BJ (cell line): ENCODE data around the gene IGFBPL1. TPM values are rescaled to one million over a fixed set of nuclear protein-coding genes. Genes with fewer than 3 reads are reported as not detected.

Experiments used
- CTCF ChIA-PET: fragments of 350-600 bp; formaldehyde crosslinking; extraction: SDS; loops from one replicate; lab custom pipeline; 2021; ENCODE audit warnings: antibody characterized with exemption, inconsistent platforms; lab: Yijun Ruan, JAX
- POLR2A ChIA-PET: fragments of 300-600 bp; sonication (Branson Sonifier 250); formaldehyde crosslinking; extraction: SDS; loops from one replicate; lab custom pipeline; 2021; ENCODE audit warnings: antibody characterized with exemption; lab: Charles Lee
- DNase-seq: peaks from one replicate; pipeline ENCODE4 v3.0.0-alpha.2; 2011; ENCODE audit warnings: low read depth
- H3K27me3 ChIP-seq: 2 replicates; pipeline ENCODE4 v1.6.0; 2011; ENCODE audit warnings: low read length; ENCODE audit not compliant: control insufficient read depth, insufficient read depth
- H3K36me3 ChIP-seq: 2 replicates; pipeline ENCODE4 v1.5.1; 2011; ENCODE audit warnings: low read length; ENCODE audit not compliant: control insufficient read depth, insufficient read depth
- H3K4me3 ChIP-seq: 2 replicates; pipeline ENCODE4 v1.5.1; 2011; ENCODE audit warnings: low read depth, mild to moderate bottlenecking, control low read depth, low read length
- polyA plus RNA-seq: library from polyadenylated mRNA; depleted of rRNA; stranded (reverse); fragments of >200 nt; gene quantifications from 2 replicates; pipeline ENCODE4 v1.2.3, GENCODE V29; 2011
- TF ChIP-seq, protein P1 (sequence below): IDR thresholded peaks from 2 replicates; pipeline ENCODE4 v1.5.1; 2011; ENCODE audit warnings: low read depth, mild to moderate bottlenecking, control low read depth, inconsistent platforms, low read length, moderate library complexity; ENCODE audit not compliant: insufficient read depth

Gene IGFBPL1
- polyA plus RNA-seq, 1 experiment = 0.37 TPM

DNA sequence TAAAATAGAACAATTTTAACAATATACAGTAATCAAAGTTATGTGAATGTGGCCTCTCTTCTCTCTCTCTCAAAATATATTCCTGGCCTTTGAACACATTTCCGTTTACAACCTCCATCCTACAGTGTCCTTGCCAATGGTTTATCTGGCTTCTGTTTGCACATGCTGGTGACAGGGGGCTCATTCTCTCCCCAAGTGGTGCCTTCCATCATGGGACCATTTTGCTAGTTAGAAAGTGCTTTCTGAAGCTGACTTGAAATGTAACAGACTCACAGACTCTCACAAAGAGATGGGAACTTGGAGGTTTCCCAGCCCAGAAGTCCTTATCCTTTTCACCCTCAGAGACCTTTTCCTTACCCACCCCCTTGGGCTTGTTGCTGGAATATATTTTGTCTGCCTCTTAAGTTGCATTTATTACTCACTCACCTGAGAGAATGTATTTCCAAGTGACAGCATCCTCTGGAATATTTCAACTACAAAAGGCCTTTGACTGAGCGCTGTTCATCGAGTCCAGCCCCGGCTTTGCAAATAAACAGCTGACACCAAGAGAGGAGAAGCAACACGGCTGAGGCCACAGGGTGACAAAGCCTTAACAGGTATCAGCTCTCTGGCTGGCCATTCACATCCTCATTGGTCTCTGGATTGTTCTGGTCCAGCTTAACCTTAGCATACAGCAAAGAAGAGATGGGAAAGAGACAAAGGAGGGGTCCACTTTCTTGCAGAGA, 49.2 kb downstream of the IGFBPL1 start:
- POLR2A ChIA-PET = interaction anchor here (0.6 kb wide), 1 partner anchor 21 kb away, joined by 4 read pairs; no protein-coding TSS in a partner anchor
- CTCF ChIA-PET = interaction anchor here (0.9 to 1.7 kb wide), 4 partner anchors 10 to 461 kb away, joined by 3 to 6 read pairs (median 4); no protein-coding TSS in a partner anchor
- TF ChIP-seq, protein P1, sequence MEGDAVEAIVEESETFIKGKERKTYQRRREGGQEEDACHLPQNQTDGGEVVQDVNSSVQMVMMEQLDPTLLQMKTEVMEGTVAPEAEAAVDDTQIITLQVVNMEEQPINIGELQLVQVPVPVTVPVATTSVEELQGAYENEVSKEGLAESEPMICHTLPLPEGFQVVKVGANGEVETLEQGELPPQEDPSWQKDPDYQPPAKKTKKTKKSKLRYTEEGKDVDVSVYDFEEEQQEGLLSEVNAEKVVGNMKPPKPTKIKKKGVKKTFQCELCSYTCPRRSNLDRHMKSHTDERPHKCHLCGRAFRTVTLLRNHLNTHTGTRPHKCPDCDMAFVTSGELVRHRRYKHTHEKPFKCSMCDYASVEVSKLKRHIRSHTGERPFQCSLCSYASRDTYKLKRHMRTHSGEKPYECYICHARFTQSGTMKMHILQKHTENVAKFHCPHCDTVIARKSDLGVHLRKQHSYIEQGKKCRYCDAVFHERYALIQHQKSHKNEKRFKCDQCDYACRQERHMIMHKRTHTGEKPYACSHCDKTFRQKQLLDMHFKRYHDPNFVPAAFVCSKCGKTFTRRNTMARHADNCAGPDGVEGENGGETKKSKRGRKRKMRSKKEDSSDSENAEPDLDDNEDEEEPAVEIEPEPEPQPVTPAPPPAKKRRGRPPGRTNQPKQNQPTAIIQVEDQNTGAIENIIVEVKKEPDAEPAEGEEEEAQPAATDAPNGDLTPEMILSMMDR = no peak

DNA sequence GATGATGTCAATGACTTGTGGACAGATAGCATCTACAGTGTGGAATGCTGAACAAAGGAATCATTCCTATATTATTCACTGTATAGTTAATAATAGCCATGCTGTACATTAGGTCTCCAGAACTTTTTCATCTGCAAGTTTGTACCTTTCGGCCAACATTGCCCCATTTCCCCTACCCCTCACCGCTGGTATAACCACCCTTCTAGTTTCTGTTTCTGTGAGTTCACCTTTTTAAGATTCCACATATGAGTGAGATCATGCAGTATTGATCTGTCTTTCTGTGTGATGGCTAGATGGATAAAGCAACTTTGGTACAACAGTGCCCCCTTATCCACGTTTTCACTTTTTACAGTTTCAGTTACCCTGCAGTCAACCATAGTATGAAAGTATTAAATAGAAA, 50.6 kb downstream of the IGFBPL1 start:
- TF ChIP-seq, protein P1 = no peak
- ChIA-PET POLR2A (no interaction called here), CTCF (no interaction called here)
- Histone ChIP-seq H3K4me3 (no peak overlapping the region), H3K36me3 (no peaks in the 10 kb centered on the region), H3K27me3 (peaks cover 5% of the 10 kb centered on the region)
- DNase-seq = no peak

More for the DNA sequence above, 49.2 kb downstream of the IGFBPL1 start:
- Histone ChIP-seq H3K27me3 (peaks cover 5% of the 10 kb centered on the region), H3K36me3 (no peaks in the 10 kb centered on the region), H3K4me3 (no peak overlapping the region)
- no peak for DNase-seq

- peaks cover 5% of the 10 kb centered on the region for H3K27me3 ChIP-seq
- no peaks in the 10 kb centered on the region for H3K36me3 ChIP-seq
- POLR2A ChIA-PET = no interaction called here
- H3K4me3 ChIP-seq = no peak overlapping the region
- TF ChIP-seq, protein P1 = no peak
- no peak for DNase-seq
- CTCF ChIA-PET = interaction anchor here (1.0 to 3.5 kb wide), 4 partner anchors 8 to 459 kb away, joined by 3 to 21 read pairs (median 6); no protein-coding TSS in a partner anchor
Observed at GRCh38 chr9:38372762-38373619, 51.3 kb downstream of the IGFBPL1 start.

DNA sequence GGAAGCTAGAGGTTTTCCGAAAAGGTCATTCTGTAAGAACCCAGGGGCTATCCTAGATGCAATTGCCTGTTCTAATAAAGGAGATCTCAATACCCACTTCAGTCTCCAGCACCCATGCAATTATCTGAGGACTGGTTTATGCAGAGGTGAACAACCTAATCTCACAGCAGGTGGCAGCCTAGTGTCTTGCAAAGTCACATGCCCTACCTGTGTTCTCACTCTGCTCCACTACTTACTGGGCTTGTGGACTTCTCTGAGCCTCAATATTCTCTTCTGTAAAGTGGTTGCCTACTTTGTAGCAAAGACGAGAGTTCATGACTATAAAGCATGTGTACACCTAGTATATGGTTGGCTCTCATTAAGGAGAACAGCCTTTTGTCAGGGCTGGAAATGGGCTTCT, 52.8 kb downstream of the IGFBPL1 start:
- TF ChIP-seq, protein P1 = peak; percentile 29; the same call in 1 of the 2 replicates
- H3K27me3 ChIP-seq = peaks cover 5% of the 10 kb centered on the region
- DNase-seq = no peak
- CTCF ChIA-PET = interaction anchor here (1.1 to 3.5 kb wide), 4 partner anchors 29 to 458 kb away, joined by 3 to 21 read pairs (median 6); no protein-coding TSS in a partner anchor
- H3K4me3 ChIP-seq = no peak overlapping the region
- no peaks in the 10 kb centered on the region for H3K36me3 ChIP-seq
- POLR2A ChIA-PET = no interaction called here

DNA sequence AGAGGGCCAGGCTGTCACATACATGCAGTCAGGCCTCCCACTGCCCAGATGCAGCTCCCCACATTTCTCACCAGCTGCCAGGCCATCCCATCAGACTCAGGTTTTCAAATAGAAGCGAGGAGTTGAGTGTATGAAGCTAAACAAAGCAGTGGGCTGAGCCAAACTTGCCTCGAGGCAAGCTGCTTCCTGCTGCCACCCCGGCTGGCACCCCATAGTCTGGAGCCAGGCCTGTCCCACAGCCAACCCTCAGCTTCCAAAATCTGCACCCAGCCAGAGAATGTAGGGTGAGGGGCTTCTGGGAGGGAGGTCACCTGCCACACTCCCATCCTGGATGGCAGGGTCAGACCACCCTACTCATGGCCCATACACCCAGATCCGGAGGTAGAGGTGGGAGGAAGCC, 54.1 kb downstream of the IGFBPL1 start:
- ChIA-PET CTCF (interaction anchor here (1.1 to 3.5 kb wide), 3 partner anchors 30 to 62 kb away, joined by 6 to 21 read pairs (median 7); no protein-coding TSS in a partner anchor), POLR2A (no interaction called here)
- no peak for DNase-seq
- Histone ChIP-seq H3K4me3 (no peak overlapping the region), H3K36me3 (no peaks in the 10 kb centered on the region), H3K27me3 (peaks cover 5% of the 10 kb centered on the region)
- TF ChIP-seq, protein P1 = no peak
